GM12892 (cell line): ENCODE results near the gene SPG11.

Experiments used
- POLR2A ChIP-seq: IDR thresholded peaks from 2 replicates; pipeline ENCODE4 v1.6.1; 2011; ENCODE audit warnings: low read depth, low read length, control low read depth
- POLR2AphosphoS5 ChIP-seq: IDR thresholded peaks from 2 replicates; pipeline ENCODE4 v1.6.1; 2011; ENCODE audit warnings: low read depth, low read length, control low read depth
- TAF1 ChIP-seq: IDR thresholded peaks from 2 replicates; pipeline ENCODE4 v1.6.1; 2011; ENCODE audit warnings: low read depth, mild to moderate bottlenecking, control low read depth, low read length, borderline replicate concordance

DNA sequence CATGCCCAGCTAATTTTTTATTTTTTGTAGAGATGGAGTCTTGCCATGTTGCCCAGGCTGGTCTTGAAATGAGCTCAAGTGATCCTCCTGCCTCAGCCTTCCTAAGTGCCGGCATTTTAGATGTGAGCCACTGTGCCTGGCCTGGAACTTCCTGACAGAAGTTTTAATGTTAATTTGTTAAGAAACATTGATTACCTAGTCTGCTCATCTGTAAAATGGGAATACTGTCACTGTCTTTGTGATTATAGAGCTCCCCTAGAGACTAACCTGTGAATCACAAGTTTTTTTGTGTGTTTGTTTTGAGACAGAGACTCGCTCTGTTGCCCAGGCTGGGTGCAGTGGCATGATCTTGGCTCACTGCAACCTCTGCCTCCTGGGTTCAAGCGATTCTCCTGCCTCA is 130.8 kb downstream of the SPG11 start:
- no peak for TF ChIP-seq TAF1
- no peak for TF ChIP-seq POLR2A
- no peak for TF ChIP-seq POLR2AphosphoS5
